WTC11 (cell line): ENCODE results near the gene RIMBP2. TPM values are rescaled to one million over a fixed set of nuclear protein-coding genes. Genes with fewer than 3 reads are reported as not detected.

Experiments
- ATAC-seq: fragments of 200-7000 bp; cut with Tn5 transposase; 2 replicates; pipeline ENCODE4 v1.10.0; 2021; ENCODE audit warnings: mild to moderate bottlenecking, moderate library complexity
- CTCF ChIA-PET: fragments of 300-600 bp; sonication (Branson Sonifier 250); formaldehyde crosslinking; loops from one replicate; lab custom pipeline; 2021; ENCODE audit warnings: antibody characterized with exemption; lab: Charles Lee
- POLR2A ChIA-PET: fragments of 350-600 bp; sonication (Branson Sonifier 250); formaldehyde crosslinking; loops from one replicate; lab custom pipeline; 2021; ENCODE audit warnings: antibody characterized with exemption; lab: Charles Lee
- DNase-seq: peaks from one replicate; pipeline ENCODE4 v3.0.0; 2021; ENCODE audit warnings: low spot score
- H3K27ac Mint-ChIP-seq: 2 replicates; pipeline ENCODE4 v1.8.0; 2021; ENCODE audit warnings: mixed read lengths
- H3K27me3 Mint-ChIP-seq: 2 replicates; pipeline ENCODE4 v1.8.0; 2021; ENCODE audit warnings: low read depth, mild to moderate bottlenecking, moderate library complexity, mixed read lengths
- H3K36me3 Mint-ChIP-seq: 2 replicates; pipeline ENCODE4 v1.8.0; 2021; ENCODE audit warnings: mixed read lengths
- H3K4me1 Mint-ChIP-seq: 2 replicates; pipeline ENCODE4 v1.8.0; 2022; ENCODE audit warnings: mixed read lengths
- H3K4me3 Mint-ChIP-seq: 2 replicates; pipeline ENCODE4 v1.8.0; 2021; ENCODE audit warnings: mild to moderate bottlenecking, moderate library complexity, mixed read lengths
- H3K9me3 Mint-ChIP-seq: 2 replicates; pipeline ENCODE4 v1.8.0; 2021; ENCODE audit warnings: mixed read lengths
- CREB1 ChIP-seq: sonication (generic); formaldehyde crosslinking; IDR thresholded peaks from 2 replicates; pipeline ENCODE4 v1.8.0; 2023; ENCODE audit warnings: mild to moderate bottlenecking, missing genetic modification reagents
- CREM ChIP-seq: sonication (generic); formaldehyde crosslinking; IDR thresholded peaks from 2 replicates; pipeline ENCODE4 v1.8.1; 2022; ENCODE audit warnings: mild to moderate bottlenecking, missing genetic modification reagents, moderate library complexity
- FOXJ3 ChIP-seq: sonication (generic); formaldehyde crosslinking; IDR thresholded peaks from 2 replicates; pipeline ENCODE4 v1.9.0; 2021; ENCODE audit warnings: missing genetic modification reagents, mild to moderate bottlenecking, borderline replicate concordance
- GABPB1 ChIP-seq: sonication (generic); formaldehyde crosslinking; IDR thresholded peaks from 2 replicates; pipeline ENCODE4 v1.8.1; 2023; ENCODE audit warnings: mild to moderate bottlenecking, missing genetic modification reagents
- NFATC4 ChIP-seq: fragments of 250-450 bp; sonication (Bioruptor Pico); IDR thresholded peaks from 2 replicates; pipeline ENCODE4 v1.9.0; 2021; ENCODE audit warnings: mild to moderate bottlenecking
- NR3C1 ChIP-seq: sonication (generic); formaldehyde crosslinking; conservative IDR thresholded peaks from 2 replicates; pipeline ENCODE4 v1.8.1; 2023; ENCODE audit warnings: low read depth, mild to moderate bottlenecking, missing genetic modification reagents
- OVOL2 ChIP-seq: fragments of 250-450 bp; sonication (Bioruptor Pico); IDR thresholded peaks from 2 replicates; pipeline ENCODE4 v1.9.0; 2021; ENCODE audit warnings: mild to moderate bottlenecking, borderline replicate concordance
- RELA ChIP-seq: sonication (generic); formaldehyde crosslinking; IDR thresholded peaks from 2 replicates; pipeline ENCODE4 v1.8.1; 2022; ENCODE audit warnings: missing genetic modification reagents, mild to moderate bottlenecking, borderline replicate concordance
- ZNF121 ChIP-seq: sonication (generic); formaldehyde crosslinking; IDR thresholded peaks from 2 replicates; pipeline ENCODE4 v1.8.0; 2023; ENCODE audit warnings: missing genetic modification reagents
- ZNF671 ChIP-seq: fragments of 250-450 bp; sonication (Bioruptor Pico); IDR thresholded peaks from 2 replicates; pipeline ENCODE4 v1.8.0; 2021; ENCODE audit warnings: mild to moderate bottlenecking
- total RNA-seq: library from RNA; stranded (reverse); gene quantifications from 3 replicates; pipeline ENCODE4 v1.2.3, GENCODE V29; 2021
- TF ChIP-seq, protein P1 (sequence below): fragments of 200-600 bp; IDR thresholded peaks from 2 replicates; pipeline ENCODE4 v1.8.0; 2022; ENCODE audit warnings: antibody characterized with exemption
- TF ChIP-seq, protein P2 (sequence below): fragments of 250-450 bp; sonication (Bioruptor Pico); conservative IDR thresholded peaks from 2 replicates; pipeline ENCODE4 v1.9.0; 2021; ENCODE audit warnings: mild to moderate bottlenecking
- TF ChIP-seq, protein P3 (sequence below): fragments of 250-450 bp; sonication (Bioruptor Pico); IDR thresholded peaks from 2 replicates; pipeline ENCODE4 v2.1.2; 2022; ENCODE audit warnings: mild to moderate bottlenecking, moderate library complexity
- TF ChIP-seq, protein P4 (sequence below): sonication (generic); formaldehyde crosslinking; conservative IDR thresholded peaks from 2 replicates; pipeline ENCODE4 v1.8.1; 2022; ENCODE audit warnings: mild to moderate bottlenecking, missing genetic modification reagents
- TF ChIP-seq, protein P5 (sequence below): sonication (generic); formaldehyde crosslinking; IDR thresholded peaks from 2 replicates; pipeline ENCODE4 v1.8.1; 2023; ENCODE audit warnings: mild to moderate bottlenecking, missing genetic modification reagents, borderline replicate concordance
- TF ChIP-seq, protein P6 (sequence below): fragments of 250-450 bp; sonication (Bioruptor Pico); IDR thresholded peaks from 2 replicates; pipeline ENCODE4 v1.9.0; 2021; ENCODE audit warnings: mild to moderate bottlenecking

The RIMBP2 gene
- total RNA-seq, 1 experiment from 2014 or later = 2.6 TPM

DNA sequence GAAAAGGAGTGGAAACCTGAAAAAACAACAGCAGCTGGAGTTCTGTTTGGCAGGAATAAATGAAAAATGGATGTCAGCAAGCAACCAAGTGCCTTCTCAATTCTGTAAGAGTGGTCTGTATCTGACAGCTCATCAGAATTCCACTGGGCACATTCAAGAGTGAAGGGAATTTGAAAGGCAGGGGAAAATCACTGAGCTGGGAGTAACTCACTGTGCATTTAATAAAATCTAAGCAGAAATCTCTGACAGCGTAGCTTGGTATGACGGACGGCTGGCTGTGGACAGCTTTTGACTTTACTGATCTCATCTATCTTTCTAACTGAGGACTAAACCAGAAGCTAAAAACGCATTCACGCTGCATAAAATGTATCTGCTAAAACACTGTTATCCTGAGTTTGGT is 153.4 kb downstream of the RIMBP2 start:
- no peak for ATAC-seq

More for the DNA sequence above, 153.4 kb downstream of the RIMBP2 start:
- no peak for DNase-seq
- TF ChIP-seq ZNF121 (CRISPR knock-in tag) (no peak), RELA (CRISPR knock-in tag) (no peak), OVOL2 (CRISPR knock-in tag) (no peak), NFATC4 (no peak), ZNF671 (no peak), FOXJ3 (CRISPR knock-in tag) (no peak), GABPB1 (no peak), CREB1 (no peak), CREM (CRISPR knock-in tag) (no peak), NR3C1 (CRISPR knock-in tag) (no peak)
- TF ChIP-seq, protein P1, sequence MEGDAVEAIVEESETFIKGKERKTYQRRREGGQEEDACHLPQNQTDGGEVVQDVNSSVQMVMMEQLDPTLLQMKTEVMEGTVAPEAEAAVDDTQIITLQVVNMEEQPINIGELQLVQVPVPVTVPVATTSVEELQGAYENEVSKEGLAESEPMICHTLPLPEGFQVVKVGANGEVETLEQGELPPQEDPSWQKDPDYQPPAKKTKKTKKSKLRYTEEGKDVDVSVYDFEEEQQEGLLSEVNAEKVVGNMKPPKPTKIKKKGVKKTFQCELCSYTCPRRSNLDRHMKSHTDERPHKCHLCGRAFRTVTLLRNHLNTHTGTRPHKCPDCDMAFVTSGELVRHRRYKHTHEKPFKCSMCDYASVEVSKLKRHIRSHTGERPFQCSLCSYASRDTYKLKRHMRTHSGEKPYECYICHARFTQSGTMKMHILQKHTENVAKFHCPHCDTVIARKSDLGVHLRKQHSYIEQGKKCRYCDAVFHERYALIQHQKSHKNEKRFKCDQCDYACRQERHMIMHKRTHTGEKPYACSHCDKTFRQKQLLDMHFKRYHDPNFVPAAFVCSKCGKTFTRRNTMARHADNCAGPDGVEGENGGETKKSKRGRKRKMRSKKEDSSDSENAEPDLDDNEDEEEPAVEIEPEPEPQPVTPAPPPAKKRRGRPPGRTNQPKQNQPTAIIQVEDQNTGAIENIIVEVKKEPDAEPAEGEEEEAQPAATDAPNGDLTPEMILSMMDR = no peak
- TF ChIP-seq, protein P2, sequence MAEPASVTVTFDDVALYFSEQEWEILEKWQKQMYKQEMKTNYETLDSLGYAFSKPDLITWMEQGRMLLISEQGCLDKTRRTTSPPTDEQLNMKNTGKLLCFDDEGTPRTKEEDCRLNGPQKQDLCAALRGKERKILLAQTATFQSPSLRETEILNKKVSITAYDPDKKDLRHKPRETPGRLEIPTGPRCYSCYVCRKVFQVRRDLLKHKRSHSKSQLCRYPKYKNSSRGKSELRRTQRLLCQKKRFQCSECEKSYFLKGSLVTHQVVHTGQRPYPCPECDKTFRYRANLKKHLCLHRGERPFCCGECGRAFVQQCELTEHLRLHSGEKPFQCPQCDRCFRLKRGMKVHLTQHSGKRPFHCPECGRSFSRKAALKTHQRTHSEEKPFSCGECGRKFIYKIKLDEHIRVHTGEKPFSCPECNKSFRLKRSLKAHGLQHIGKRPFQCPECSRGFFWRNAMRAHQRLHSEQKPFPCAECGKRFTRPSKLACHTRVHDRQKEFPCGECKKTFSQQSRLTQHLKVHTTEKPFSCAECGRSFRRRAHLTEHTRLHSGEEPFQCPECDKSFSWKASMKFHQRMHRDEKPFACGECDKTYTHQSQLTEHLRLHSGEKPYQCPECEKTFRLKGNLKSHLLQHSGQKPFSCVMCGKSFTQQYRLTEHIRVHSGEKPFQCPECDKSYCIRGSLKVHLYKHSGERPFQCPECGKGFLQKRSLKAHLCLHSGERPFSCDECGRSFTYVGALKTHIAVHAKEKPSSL = no peak
- TF ChIP-seq, protein P3, sequence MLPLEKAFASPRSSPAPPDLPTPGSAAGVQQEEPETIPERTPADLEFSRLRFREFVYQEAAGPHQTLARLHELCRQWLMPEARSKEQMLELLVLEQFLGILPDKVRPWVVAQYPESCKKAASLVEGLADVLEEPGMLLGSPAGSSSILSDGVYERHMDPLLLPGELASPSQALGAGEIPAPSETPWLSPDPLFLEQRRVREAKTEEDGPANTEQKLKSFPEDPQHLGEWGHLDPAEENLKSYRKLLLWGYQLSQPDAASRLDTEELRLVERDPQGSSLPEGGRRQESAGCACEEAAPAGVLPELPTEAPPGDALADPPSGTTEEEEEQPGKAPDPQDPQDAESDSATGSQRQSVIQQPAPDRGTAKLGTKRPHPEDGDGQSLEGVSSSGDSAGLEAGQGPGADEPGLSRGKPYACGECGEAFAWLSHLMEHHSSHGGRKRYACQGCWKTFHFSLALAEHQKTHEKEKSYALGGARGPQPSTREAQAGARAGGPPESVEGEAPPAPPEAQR (CRISPR knock-in tag) = no peak
- TF ChIP-seq, protein P4, sequence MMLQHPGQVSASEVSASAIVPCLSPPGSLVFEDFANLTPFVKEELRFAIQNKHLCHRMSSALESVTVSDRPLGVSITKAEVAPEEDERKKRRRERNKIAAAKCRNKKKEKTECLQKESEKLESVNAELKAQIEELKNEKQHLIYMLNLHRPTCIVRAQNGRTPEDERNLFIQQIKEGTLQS (CRISPR knock-in tag) = no peak
- TF ChIP-seq, protein P5, sequence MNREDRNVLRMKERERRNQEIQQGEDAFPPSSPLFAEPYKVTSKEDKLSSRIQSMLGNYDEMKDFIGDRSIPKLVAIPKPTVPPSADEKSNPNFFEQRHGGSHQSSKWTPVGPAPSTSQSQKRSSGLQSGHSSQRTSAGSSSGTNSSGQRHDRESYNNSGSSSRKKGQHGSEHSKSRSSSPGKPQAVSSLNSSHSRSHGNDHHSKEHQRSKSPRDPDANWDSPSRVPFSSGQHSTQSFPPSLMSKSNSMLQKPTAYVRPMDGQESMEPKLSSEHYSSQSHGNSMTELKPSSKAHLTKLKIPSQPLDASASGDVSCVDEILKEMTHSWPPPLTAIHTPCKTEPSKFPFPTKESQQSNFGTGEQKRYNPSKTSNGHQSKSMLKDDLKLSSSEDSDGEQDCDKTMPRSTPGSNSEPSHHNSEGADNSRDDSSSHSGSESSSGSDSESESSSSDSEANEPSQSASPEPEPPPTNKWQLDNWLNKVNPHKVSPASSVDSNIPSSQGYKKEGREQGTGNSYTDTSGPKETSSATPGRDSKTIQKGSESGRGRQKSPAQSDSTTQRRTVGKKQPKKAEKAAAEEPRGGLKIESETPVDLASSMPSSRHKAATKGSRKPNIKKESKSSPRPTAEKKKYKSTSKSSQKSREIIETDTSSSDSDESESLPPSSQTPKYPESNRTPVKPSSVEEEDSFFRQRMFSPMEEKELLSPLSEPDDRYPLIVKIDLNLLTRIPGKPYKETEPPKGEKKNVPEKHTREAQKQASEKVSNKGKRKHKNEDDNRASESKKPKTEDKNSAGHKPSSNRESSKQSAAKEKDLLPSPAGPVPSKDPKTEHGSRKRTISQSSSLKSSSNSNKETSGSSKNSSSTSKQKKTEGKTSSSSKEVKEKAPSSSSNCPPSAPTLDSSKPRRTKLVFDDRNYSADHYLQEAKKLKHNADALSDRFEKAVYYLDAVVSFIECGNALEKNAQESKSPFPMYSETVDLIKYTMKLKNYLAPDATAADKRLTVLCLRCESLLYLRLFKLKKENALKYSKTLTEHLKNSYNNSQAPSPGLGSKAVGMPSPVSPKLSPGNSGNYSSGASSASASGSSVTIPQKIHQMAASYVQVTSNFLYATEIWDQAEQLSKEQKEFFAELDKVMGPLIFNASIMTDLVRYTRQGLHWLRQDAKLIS (CRISPR knock-in tag) = no peak
- TF ChIP-seq, protein P6, sequence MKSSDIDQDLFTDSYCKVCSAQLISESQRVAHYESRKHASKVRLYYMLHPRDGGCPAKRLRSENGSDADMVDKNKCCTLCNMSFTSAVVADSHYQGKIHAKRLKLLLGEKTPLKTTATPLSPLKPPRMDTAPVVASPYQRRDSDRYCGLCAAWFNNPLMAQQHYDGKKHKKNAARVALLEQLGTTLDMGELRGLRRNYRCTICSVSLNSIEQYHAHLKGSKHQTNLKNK = no peak
- 0 out of 2 replicates have a peak, but pooled peaks cover 3% of the 10 kb centered on the region for H3K4me1 Mint-ChIP-seq
- no peak overlapping the region for H3K27ac Mint-ChIP-seq
- no peak overlapping the region for H3K4me3 Mint-ChIP-seq
- peaks cover 37% of the 10 kb centered on the region for H3K9me3 Mint-ChIP-seq
- CTCF ChIA-PET = interaction anchor here (1.8 kb wide), 1 partner anchor 185 kb away, joined by 7 read pairs; no protein-coding TSS in a partner anchor
- POLR2A ChIA-PET = no interaction called here
- no peaks in the 10 kb centered on the region; the same call in 1 of the 2 replicates for H3K27me3 Mint-ChIP-seq
- H3K36me3 Mint-ChIP-seq = peaks cover 12% of the 10 kb centered on the region
